Upper lobe of right lung (tissue), 1 donor: ENCODE data around the gene FCHSD2. TPM values are rescaled to one million over a fixed set of nuclear protein-coding genes. Genes with fewer than 3 reads are reported as not detected.
A peak's percentile ranks its signal among the peaks of the same experiment; 100 is the strongest.

Source experiments
- ATAC-seq: fragments of 200-7000 bp; cut with Tn5 transposase; one replicate; pipeline ENCODE4 v1.9.1; 2020; ENCODE audit warnings: mild to moderate bottlenecking, moderate library complexity
- DNase-seq: peaks from one replicate; pipeline ENCODE4 v3.0.0-alpha.2; 2020
- H3K27ac ChIP-seq: fragments of 200-600 bp; one replicate; pipeline ENCODE4 v1.8.0; 2022
- H3K27me3 ChIP-seq: fragments of 200-600 bp; one replicate; pipeline ENCODE4 v1.8.0; 2022; ENCODE audit warnings: mild to moderate bottlenecking
- H3K36me3 ChIP-seq: fragments of 200-600 bp; one replicate; pipeline ENCODE4 v1.8.0; 2022
- H3K4me1 ChIP-seq: fragments of 200-600 bp; one replicate; pipeline ENCODE4 v1.8.0; 2022
- H3K4me3 ChIP-seq: fragments of 200-600 bp; one replicate; pipeline ENCODE4 v1.8.0; 2022; ENCODE audit warnings: mild to moderate bottlenecking
- H3K9me3 ChIP-seq: fragments of 200-600 bp; one replicate; pipeline ENCODE4 v1.8.0; 2022
- CTCF ChIP-seq: fragments of 200-600 bp; IDR thresholded peaks from one replicate; pipeline ENCODE4 v1.8.0; 2022; ENCODE audit warnings: antibody characterized with exemption
- intact Hi-C: fragments of 100-400 bp; cut with DNase I; formaldehyde crosslinking; loops from one replicate; pipeline ENCODE4 v1.11.0; 2022
- total RNA-seq: library from RNA; stranded (reverse); fragmentation: NEBNext Ultra II Directional; extraction: Animal tissue kit (Norgen Biotek cat#: 25700); gene quantifications from one replicate; pipeline ENCODE4 v1.2.1, GENCODE V29; 2021
- donor health status: DM: no; HTN: yes; CAD: no; lungs with severe emphysema.

The FCHSD2 gene
- total RNA-seq, 1 donor from 2014 or later, result 71.2 TPM

- intact Hi-C loops, result no loop called here
- Histone ChIP-seq H3K9me3 (no peaks in the 10 kb centered on the region), H3K4me1 (no peaks in the 10 kb centered on the region), H3K27me3 (no peaks in the 10 kb centered on the region), H3K27ac (no peak overlapping the region), H3K36me3 (peaks cover 54% of the 10 kb centered on the region), H3K4me3 (no peak overlapping the region)
- DNase-seq (no peak), ATAC-seq (peak; percentile 49)
- TF ChIP-seq CTCF, result no peak
Measured at GRCh38 chr11:72844356-72844755, 297.8 kb downstream of the FCHSD2 start.

DNA sequence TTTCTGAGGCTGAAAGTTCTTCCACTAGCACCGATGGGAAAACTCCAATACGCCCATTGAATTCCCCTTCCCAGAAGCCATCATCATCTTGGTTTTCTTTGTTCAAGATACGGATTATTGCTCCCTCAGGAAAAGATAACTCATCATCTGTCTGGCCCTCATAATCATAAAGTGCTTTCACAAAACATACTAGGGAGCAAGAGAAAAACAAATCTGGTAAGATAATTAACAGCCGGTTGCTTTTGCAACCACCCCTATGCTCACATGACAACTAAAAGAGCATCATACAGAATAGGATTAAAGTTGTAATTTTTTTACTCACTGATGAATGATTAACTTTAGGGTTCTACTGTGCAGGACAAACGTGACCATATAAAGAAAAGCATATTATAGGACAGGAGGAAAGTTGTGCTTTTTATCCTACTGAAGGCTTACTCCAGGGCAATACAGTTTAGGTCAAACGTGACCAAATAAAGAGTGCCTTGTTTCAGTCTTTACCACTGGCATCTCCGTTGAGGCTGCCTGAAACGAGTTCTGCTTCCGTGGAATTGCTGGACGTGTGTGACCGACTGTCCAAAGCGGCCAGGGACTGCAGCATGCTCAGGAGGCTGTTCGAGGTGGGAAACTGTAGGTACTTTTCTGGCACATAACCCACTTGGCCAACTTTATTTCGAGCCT, 299.3 kb downstream of the FCHSD2 start:
- intact Hi-C loops, result no loop called here
- H3K9me3 ChIP-seq, result no peaks in the 10 kb centered on the region
- no peak for TF ChIP-seq CTCF
- H3K36me3 ChIP-seq, result peaks cover 65% of the 10 kb centered on the region
- no peak overlapping the region for H3K4me3 ChIP-seq
- no peaks in the 10 kb centered on the region for H3K27me3 ChIP-seq
- H3K27ac ChIP-seq, result no peak overlapping the region
- H3K4me1 ChIP-seq, result no peaks in the 10 kb centered on the region
- no peak for DNase-seq
- ATAC-seq, result no peak

DNA sequence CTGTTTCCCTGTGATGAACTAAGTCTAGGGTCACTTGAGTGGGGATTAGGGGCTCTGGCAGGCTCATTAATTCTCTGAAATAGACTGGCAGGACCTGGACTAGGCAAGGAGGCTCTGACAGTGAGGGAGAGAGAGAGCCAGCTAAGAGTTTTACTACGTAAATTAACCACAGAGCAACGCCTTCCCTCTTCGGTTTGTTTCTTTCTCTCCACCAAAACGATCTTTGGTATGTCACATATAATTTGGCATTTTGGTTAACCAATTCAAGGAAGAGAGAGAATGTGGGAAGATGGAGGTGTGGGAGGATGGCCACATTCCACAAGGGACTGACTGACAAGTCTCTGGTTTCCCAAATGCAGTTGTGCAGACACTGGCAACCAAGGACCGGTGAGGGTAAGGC, 300.0 kb downstream of the FCHSD2 start:
- DNase-seq (no peak), ATAC-seq (no peak)
- Histone ChIP-seq H3K9me3 (no peaks in the 10 kb centered on the region), H3K4me3 (no peak overlapping the region), H3K27me3 (no peaks in the 10 kb centered on the region), H3K36me3 (peaks cover 72% of the 10 kb centered on the region), H3K27ac (no peak overlapping the region), H3K4me1 (no peaks in the 10 kb centered on the region)
- intact Hi-C loops, result no loop called here
- no peak for TF ChIP-seq CTCF

- DNase-seq, result no peak
- H3K9me3 ChIP-seq, result no peaks in the 10 kb centered on the region
- H3K27ac ChIP-seq, result no peak overlapping the region
- no peak for ATAC-seq
- no peak overlapping the region for H3K4me3 ChIP-seq
- no peak for TF ChIP-seq CTCF
- peaks cover 75% of the 10 kb centered on the region for H3K36me3 ChIP-seq
- intact Hi-C loops, result no loop called here
- H3K4me1 ChIP-seq, result peaks cover 4% of the 10 kb centered on the region
- H3K27me3 ChIP-seq, result no peaks in the 10 kb centered on the region
Measured at GRCh38 chr11:72841397-72841796, 300.7 kb downstream of the FCHSD2 start.

DNA sequence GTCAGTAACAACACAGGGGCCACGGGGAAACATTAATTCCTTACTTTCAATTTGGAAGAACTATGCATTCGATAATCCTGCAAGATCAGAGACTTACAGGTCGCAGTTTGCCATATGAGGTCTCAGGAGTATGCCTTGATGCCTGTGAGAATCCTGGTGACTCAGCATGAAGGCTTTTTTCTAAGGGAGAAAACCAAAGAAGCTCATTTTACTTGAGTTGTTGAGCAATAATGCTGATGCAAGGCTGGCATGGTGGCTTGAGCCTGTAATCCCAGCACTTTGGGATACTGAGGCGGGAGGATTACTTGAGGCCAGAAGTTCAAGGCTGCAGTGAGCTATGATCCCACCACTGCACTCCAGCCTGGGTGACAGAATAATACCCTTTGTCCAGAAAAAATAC, 301.3 kb downstream of the FCHSD2 start:
- no peak overlapping the region for H3K27ac ChIP-seq
- no peak overlapping the region for H3K4me3 ChIP-seq
- DNase-seq (no peak), ATAC-seq (no peak)
- intact Hi-C loops, result no loop called here
- H3K27me3 ChIP-seq, result no peaks in the 10 kb centered on the region
- no peak for TF ChIP-seq CTCF
- peaks cover 5% of the 10 kb centered on the region for H3K4me1 ChIP-seq
- H3K36me3 ChIP-seq, result peaks cover 75% of the 10 kb centered on the region
- H3K9me3 ChIP-seq, result no peaks in the 10 kb centered on the region
